Amygdala (tissue), 56 donors: ENCODE data around the gene TTC16.
A peak's percentile ranks its signal among the peaks of the same experiment; 100 is the strongest.

Source experiments
- DNase-seq, 56 donors: peaks; one replicate each; lab custom pipeline; 2025; lab: John Stamatoyannopoulos, UW

The TTC16 gene, protein sequence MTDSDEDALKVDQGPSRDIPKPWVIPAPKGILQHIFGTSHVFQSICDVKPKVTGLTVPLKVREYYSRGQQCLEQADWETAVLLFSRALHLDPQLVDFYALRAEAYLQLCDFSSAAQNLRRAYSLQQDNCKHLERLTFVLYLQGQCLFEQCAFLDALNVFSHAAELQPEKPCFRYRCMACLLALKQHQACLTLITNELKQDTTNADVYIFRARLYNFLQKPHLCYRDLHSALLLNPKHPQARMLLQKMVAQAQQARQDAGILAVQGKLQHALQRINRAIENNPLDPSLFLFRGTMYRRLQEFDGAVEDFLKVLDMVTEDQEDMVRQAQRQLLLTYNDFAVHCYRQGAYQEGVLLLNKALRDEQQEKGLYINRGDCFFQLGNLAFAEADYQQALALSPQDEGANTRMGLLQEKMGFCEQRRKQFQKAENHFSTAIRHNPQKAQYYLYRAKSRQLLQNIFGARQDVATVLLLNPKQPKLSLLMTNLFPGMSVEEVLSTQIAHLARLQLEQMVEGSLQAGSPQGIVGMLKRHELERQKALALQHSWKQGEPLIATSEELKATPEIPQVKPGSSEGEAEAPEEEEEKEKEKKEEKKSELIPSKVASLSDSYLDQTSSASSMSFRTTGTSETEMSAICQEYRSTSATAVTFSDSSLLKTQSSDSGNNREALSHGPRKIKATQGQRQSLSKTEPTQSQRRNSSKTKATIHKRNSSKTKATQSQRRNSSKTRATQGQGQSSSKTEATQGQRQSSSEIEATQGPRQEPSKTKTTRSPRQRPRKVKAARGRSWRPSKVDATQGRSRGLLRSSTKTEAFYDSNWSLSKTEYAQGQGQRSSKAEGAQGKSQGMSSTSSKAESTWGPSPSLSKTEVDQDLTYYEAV

DNA sequence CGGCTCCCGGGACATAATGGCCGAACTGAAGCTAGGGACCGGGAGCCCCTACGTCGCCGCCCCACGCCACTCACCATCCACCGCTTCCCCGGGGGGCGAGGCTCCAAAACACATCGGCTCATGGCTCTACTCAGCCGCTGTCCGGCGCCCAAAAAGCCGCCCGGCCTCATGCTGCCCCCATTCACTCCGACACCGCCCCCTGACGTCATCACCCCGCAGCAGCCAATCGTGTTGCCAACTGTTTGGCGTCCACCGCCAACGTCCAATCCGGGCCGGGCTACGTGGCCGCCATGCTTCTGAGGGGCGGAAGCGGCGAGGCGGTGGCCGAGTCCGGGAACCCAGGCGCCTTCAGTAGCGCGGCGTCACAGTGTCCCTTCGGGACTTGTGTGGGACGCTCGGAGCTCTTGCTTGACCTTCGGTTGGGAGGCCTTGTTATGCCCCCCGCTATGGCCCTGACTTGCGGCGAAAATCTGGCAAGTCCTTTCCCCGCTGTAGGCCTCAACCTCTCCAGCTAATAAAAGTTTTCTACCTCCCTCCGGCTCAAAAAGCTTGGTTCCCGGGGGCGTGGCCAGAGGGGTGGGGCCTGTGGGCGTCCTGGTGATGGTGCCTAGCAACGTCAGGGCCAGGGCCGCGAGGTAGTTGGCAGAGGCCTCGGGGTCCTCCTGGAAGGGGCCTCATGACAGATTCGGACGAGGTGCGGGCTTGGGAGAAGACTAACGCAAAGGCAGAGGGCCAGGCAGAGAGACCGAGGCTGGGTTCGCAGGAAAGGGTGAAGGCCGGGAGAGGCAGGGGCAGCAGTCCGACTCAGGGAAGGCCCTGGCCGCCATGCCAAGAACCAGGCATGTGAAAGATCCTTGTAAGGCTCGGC, at the start of gene TTC16, which contains the start of gene PTRH1:
Gene TTC16 (plus strand): TSS at position 610 of the 868 bp plus-strand sequence. CDS start 67 bp downstream, at position 677.
Gene PTRH1 (minus strand): TSS at position 194 of the 868 bp plus-strand sequence. CDS start 24 bp downstream, at position 170.
- DNase-seq: peak; percentile 67 to 98 (median 93)

DNA sequence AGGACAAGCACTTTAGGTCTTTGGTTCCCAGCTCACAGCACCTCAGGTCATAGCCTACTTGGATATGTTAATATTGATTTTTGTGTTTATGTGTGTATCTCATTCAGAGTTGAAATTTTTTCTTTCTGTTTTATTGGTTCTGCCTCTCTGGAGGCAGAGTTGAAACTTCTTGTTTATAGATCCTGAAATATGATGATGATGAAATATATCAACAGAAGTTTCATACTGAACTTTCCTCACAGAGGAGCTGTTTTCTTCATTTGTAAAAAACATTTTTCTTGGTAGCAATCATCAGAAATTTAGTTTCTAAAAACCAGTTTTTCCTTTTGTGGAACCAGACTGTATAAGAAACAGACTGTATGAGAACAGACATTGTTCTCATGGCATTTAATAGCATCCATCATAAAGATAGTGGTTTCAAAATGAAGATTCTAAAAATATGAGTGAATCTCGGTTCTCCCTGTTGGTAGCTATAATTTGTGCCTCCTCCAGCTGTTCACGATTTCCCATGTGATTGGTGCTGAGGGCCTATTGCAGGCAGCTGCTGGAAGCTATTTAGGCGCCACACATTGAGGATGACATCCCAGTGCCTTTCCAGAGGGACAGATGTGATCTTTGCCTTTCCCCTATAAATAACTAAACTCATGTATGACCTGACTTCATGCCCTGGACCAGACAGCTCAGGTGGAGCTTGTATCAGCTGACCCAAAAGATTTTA, 48.6 kb upstream of the TTC16 start:
- peak in 2 of 56 donors; percentile 19 to 35 for DNase-seq

DNA sequence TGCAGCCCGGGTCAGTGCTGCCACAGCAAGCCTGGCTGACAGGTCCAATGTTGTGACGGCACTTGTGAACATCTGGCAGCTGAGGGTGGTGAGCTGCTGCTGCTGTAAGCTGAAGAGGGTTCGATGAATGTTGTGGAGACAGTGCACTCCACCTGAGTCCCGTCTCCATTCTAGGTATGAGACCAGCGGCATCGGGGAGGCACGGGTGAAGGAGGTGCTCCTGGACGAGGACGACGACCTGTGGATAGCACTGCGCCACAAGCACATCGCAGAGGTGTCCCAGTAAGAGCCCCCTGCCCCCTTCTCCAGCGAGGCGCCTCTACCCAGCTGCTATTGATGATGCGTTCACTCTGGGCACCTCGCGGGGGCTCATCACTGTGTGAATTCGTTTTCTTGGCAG, 48.0 kb upstream of the TTC16 start:
- no peak for DNase-seq

DNA sequence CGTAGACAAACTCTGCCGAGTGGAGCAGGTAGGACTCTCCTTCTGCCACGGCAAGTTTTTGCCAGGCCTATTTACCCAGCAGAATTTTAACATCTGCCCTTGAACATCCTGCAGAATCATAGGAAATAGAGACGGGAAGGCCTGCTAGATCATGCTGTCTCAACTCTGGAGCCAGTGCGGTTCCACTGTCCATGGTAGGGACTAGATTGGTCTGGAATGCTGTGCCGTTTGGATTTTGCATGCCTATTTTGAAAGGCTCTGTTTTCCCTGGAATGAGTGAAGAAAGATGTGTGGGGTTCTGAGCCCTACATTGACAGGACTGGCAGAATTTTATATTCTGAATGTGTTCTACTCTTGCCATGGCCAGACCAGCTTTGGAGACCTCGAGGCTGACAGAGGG, 42.6 kb upstream of the TTC16 start:
- DNase-seq: no peak

- DNase-seq: peak in 6 of 56 donors; percentile 11 to 63 (median 28)
Measured at GRCh38 chr9:127676638-127677037, 39.2 kb upstream of the TTC16 start.

DNA sequence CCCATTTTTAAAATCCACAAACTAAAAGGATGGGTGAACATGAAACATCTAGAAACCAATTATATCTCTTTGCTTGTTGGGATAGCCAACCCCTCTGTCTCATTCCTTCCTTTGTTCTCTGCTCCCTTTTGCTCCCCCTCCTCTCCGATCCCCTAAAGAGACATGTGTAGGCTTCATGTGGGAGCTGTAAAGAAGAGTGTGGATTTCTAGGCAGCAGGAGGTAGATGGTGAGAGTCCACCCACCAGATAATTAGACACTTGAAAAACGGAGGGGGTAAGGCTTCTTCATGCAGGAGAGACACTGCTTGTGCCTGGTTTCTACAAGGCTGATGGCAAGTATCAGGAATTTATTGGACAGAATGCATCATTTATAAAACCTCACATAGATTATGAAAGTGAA, 36.4 kb upstream of the TTC16 start:
- DNase-seq: peak in 2 of 56 donors; percentile 32 to 55

DNA sequence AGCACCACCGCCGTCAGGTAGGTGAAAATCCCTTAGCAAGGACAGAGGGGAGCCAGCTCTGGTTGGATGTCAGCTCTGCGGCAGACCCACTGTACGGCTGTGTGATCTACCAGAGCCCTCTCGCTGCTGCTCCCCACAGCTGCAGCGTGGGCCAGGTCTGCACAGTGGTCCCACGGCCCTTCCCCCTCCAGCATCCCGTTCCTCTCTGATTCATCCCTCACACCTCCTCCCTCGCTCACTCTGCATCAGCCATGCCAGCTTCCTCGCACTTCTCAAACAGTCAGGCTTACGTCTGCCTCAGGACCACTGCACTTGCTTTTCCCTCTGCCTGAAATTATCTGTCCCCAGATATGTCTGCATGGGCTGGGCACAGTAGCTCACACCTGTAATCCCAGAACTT, 35.7 kb upstream of the TTC16 start:
- peak in 10 of 56 donors; percentile 12 to 55 (median 42) for DNase-seq

DNA sequence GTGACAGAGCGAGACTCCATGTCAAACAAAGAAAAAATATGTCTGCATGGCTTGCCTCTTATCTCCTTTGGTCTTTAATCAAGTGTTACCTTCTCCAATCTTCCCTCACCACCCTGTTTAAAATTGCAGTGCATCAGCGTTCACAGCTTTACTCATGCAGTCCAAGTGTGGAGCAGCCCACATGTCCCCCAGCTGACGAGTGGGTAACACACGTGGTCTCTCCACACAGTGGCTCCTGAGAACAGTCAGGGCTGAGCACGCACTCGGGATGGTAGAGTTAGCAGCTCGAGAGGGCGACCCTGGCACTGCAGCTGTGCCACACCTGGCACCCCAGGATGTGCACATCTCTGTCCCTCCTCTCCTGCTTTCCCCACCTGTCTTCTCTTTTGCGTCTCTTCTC, 35.0 kb upstream of the TTC16 start:
- peak in 12 of 56 donors; percentile 21 to 62 (median 32) for DNase-seq

DNA sequence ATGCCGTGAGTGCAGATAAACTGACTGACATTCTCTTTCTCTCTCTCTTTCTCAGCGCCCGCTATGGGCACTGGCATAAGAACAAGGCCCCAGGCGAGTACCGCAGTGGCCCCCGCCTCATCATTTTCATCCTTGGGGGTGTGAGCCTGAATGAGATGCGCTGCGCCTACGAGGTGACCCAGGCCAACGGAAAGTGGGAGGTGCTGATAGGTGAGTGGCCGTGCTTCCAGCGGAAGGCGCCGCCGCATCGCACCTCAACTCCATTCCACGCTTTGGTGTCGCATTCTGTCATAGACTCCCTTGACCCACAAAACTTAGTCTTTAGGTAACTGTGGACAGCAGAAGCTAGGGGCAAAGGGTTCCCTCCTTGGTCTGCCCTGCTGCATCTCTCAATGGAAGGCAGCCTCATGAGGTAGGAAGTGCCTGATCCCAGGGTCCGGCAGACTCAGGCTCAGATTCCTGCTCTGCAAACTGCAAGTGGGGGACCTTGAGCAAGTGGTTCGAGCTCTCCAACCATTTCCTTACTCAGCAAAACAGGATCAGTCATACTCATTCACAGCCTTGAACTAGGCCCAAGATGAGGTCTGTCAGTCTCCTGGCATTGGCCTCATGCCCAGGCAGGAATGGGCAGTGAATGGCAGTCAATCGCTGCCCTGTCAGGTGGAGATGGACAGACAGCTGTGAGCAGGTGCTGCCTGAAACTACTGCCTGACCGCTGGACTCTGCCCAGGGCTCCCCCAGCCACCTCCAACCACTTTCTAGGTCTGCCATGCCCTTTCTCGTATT, 33.3 kb upstream of the TTC16 start:
- DNase-seq: no peak

- DNase-seq: no peak
Measured at GRCh38 chr9:127683723-127684122, 32.2 kb upstream of the TTC16 start.

DNA sequence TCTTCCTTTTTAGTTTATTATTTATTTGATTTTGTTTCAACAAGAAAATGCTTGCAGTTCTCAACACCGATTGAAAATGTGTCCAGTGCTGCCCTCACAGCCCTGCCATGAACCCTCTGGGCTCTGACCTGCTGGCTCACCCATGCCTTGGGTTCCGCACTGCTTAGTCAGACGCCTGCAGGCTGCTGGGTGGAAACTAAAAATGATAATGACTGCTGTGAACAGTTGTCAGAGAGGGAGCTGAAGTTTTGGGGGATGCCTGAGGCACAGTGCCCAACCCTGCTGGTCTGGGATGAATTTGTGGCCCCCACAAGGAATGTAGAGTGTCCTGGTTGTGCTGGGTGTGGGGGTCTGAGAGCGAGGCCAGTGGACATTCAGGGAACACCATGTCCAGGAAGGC, 31.3 kb upstream of the TTC16 start:
- no peak for DNase-seq

- peak in 1 of 56 donors; percentile 14 for DNase-seq
Measured at GRCh38 chr9:127686461-127687393, 29.2 kb upstream of the TTC16 start.

DNA sequence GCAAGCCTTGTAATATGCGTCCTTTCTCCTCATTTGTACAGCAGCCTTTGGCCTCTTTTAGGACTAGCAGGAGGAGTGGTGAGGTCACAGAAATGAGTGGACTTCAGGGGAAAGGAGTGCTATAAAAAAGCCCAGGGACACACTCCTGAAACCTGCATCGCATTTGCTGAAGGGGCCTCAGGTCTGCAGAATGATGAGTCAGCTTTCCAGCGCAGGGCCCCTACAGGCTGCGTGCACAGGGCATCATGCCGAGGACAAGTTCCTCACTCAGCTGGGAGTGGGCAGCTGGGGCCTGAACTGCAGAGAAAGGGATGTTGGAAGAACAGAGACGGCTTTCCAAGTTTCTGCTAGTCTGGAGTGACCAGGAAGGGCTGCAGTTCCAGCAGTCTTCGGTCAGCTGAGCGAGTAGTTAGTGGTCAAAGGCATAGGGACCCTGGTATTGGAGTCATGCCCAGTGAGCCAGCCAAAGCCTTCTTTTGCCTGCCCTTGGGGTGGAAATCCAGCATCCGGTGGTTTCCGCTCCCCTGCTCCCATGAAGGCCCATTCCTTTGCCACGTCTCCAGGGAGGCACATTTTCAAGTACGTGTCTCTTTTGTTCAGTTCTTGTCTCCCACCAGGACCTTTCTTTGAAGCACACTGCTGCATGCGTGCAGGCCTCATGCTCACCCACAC, 26.4 kb upstream of the TTC16 start:
- peak in 2 of 56 donors; percentile 15 to 40 for DNase-seq

DNA sequence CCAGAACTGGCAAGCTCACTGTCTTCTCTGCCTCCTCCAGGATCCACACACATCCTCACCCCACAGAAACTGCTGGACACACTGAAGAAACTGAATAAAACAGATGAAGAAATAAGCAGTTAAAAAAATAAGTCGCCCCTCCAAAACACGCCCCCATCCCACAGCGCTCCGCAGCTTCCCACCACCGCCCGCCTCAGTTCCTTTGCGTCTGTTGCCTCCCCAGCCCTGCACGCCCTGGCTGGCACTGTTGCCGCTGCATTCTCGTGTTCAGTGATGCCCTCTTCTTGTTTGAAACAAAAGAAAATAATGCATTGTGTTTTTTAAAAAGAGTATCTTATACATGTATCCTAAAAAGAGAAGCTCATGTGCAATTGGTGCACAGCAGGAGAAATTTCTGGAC, 25.1 kb upstream of the TTC16 start:
- no peak for DNase-seq

GRCh38 chr9:127692071-127692470, 23.8 kb upstream of the TTC16 start:
- no peak for DNase-seq

- DNase-seq: peak in 8 of 56 donors; percentile 11 to 39 (median 19)
Measured at GRCh38 chr9:127693143-127693542, 22.7 kb upstream of the TTC16 start.

DNA sequence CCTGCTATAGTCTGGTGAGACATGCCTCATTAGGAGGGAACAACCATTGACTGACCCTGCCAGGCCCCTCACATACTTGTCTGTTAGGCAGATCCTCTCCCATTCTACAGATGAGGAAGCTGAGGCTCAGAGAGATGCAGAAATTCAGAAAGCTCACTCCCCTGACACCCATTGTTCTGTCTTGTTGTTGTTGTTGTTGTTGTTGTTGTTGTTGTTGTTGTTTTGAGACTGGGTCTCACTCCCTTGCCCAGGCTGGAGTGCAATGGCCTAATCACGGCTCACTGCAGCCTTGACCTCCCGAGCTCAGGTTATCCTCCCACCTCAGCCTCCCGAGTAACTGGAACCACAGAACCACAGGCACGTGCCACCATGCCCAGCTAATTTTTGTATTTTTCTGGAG, 22.2 kb upstream of the TTC16 start:
- no peak for DNase-seq
